ACC112 (cell line): ENCODE results near the gene C11orf98.

ENCODE experiments used
- H2AFZ ChIP-seq: fragments of 200-600 bp; sonication (generic); one replicate; pipeline ENCODE4 v1.6.0; 2017; ENCODE audit warnings: antibody characterized with exemption, low read length; ENCODE audit not compliant: unreplicated experiment
- H3K27ac ChIP-seq: fragments of 200-600 bp; sonication (generic); 2 replicates; pipeline ENCODE4 v1.5.1; 2014; ENCODE audit warnings: low read depth, mild to moderate bottlenecking, antibody characterized with exemption, low read length, moderate library complexity
- H3K27me3 ChIP-seq: fragments of 200-600 bp; sonication (generic); 2 replicates; pipeline ENCODE4 v1.6.1; 2014; ENCODE audit warnings: mild to moderate bottlenecking, antibody characterized with exemption, low read length, moderate library complexity, mixed read lengths; ENCODE audit not compliant: insufficient read depth
- H3K36me3 ChIP-seq: fragments of 200-600 bp; sonication (generic); 2 replicates; pipeline ENCODE4 v1.6.1; 2016; ENCODE audit warnings: mild to moderate bottlenecking, antibody characterized with exemption, low read length, moderate library complexity, mixed read lengths; ENCODE audit not compliant: insufficient read depth
- H3K4me1 ChIP-seq: fragments of 200-600 bp; sonication (generic); one replicate; pipeline ENCODE4 v1.6.1; 2016; ENCODE audit warnings: low read length, mixed read lengths; ENCODE audit not compliant: insufficient read depth, unreplicated experiment, control insufficient read depth
- H3K4me3 ChIP-seq: fragments of 200-600 bp; sonication (generic); 2 replicates; pipeline ENCODE4 v1.5.1; 2014; ENCODE audit warnings: mild to moderate bottlenecking, low read depth, low read length
- H3K79me2 ChIP-seq: fragments of 200-600 bp; sonication (generic); one replicate; pipeline ENCODE4 v1.6.0; 2016; ENCODE audit warnings: low read length; ENCODE audit not compliant: control insufficient read depth, unreplicated experiment, insufficient read depth

The C11orf98 gene

DNA sequence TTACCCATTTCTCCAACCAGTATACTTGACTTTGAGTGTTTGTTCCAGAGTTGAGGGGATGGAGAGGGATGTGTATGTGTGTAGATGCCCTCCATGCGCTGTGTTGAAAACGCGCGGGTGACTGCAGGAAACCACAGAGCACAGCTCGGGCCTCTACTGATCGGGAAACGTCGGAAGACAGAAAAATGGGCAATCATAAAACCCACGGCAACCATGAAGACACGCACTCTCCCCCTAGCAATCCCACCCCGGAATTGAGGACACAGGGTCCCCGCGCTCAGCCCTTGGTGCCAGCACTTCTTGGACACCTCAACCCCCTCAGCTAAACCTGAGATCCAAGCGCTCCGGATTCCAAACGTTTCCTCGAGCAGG is 6.2 kb upstream of the C11orf98 start:
- H3K79me2 ChIP-seq = peaks cover 34% of the 10 kb centered on the region
- H3K27ac ChIP-seq = peak overlapping the region; percentile 73
- H3K4me3 ChIP-seq = peak overlapping the region; percentile 84
- H3K4me1 ChIP-seq = peaks cover 35% of the 10 kb centered on the region
- H3K27me3 ChIP-seq = no peaks in the 10 kb centered on the region
- H3K36me3 ChIP-seq = peaks cover 12% of the 10 kb centered on the region; the same call in 1 of the 2 replicates
- peak overlapping the region; percentile 73 for H2AFZ ChIP-seq

DNA sequence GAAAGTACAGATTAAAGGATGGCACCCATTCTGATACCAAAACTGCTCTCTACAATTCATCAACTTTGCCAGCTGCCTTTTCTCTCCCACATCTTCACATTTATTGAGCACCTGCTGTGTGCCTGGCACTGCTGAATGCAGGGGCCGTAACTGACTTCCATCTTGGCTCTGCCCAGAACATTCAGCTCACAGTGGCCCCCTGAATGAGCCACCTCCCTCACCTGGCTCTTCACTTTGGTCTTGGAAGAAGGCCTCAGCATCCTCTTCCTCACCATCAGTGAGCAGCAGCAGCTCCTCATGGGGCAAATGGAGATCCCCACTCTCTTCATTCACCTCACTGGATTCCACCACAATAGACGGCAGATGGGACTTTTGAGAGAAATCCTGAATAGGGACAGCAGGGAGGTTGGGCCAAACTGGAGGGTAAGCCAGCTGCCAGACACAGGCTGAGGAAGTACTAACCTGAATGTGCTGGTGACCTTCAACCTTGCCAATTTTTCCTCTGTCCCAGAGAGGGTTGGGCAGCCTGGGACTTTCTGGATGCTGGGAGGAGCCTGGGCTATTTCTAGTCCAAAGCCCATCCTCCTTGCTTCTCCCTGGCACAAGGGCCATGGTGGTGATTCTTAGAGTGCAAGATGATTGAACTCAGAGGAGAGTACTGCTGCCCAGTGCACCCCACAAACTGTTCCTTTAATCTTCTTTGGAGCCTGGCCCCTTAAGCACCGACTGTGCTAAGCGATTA is 4.6 kb upstream of the C11orf98 start:
- Histone ChIP-seq H3K4me1 (peaks cover 36% of the 10 kb centered on the region), H3K79me2 (peaks cover 47% of the 10 kb centered on the region)

DNA sequence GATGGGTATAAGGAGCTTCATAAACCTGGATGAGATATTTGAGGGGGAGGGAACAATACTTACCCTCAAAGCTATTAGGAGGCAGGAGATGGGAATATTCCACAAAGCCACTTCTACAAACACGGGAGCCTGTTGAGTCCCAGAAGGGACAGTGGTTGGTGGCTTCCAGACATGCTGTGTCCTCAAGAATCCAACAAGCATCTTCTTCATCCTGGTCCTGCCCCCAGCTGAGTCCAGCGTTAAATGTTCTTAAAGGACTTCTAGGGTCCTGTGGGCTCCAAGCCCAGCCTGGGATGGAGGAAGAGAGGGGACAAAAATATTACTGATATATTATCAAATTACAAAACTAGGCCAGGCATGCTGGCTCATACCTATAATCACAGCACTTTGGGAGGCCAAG is 2.5 kb upstream of the C11orf98 start:
- H3K27ac ChIP-seq = 0 out of 2 replicates have a peak overlapping the region, but pooled peaks have one; percentile 10
- peaks cover 45% of the 10 kb centered on the region for H3K79me2 ChIP-seq
- H3K27me3 ChIP-seq = no peaks in the 10 kb centered on the region
- peaks cover 28% of the 10 kb centered on the region for H3K4me1 ChIP-seq
- peaks cover 15% of the 10 kb centered on the region; the same call in 1 of the 2 replicates for H3K36me3 ChIP-seq
- peak overlapping the region; percentile 99 for H3K4me3 ChIP-seq
- no peak overlapping the region for H2AFZ ChIP-seq

More for the DNA sequence above, 4.6 kb upstream of the C11orf98 start:
- Histone ChIP-seq H3K27ac (peak overlapping the region; percentile 19), H2AFZ (no peak overlapping the region), H3K4me3 (peak overlapping the region; percentile 11; the same call in 1 of the 2 replicates), H3K36me3 (peaks cover 12% of the 10 kb centered on the region; the same call in 1 of the 2 replicates), H3K27me3 (no peaks in the 10 kb centered on the region)

DNA sequence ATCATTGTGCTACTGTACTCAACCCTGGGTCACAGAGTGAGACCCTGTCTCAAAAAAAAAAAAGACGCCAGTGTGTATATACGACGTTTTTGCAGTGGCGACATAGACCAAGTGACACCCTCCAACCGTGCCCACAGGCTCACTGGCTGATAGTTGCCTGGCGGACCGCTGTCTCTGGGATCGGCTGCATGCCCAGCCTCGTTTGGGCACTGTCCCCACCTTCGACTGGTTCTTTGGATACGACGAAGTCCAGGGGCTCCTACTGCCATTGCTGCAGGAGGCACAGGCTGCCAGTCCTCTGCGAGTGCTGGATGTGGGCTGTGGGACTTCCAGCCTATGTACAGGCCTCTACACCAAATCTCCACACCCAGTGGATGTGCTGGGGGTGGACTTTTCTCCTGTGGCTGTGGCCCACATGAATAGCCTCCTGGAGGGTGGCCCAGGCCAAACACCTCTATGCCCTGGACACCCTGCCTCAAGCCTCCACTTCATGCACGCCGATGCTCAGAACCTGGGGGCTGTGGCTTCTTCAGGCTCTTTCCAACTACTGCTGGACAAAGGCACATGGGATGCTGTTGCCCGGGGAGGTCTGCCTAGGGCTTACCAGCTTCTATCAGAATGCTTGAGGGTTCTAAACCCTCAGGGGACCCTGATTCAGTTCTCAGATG is 1.4 kb upstream of the C11orf98 start:
- H2AFZ ChIP-seq = no peak overlapping the region
- H3K27ac ChIP-seq = peak overlapping the region; percentile 62; the same call in 1 of the 2 replicates
- peaks cover 15% of the 10 kb centered on the region; the same call in 1 of the 2 replicates for H3K36me3 ChIP-seq
- peaks cover 37% of the 10 kb centered on the region for H3K79me2 ChIP-seq
- H3K4me3 ChIP-seq = peak overlapping the region; percentile 99
- H3K4me1 ChIP-seq = peaks cover 26% of the 10 kb centered on the region
- no peaks in the 10 kb centered on the region for H3K27me3 ChIP-seq

DNA sequence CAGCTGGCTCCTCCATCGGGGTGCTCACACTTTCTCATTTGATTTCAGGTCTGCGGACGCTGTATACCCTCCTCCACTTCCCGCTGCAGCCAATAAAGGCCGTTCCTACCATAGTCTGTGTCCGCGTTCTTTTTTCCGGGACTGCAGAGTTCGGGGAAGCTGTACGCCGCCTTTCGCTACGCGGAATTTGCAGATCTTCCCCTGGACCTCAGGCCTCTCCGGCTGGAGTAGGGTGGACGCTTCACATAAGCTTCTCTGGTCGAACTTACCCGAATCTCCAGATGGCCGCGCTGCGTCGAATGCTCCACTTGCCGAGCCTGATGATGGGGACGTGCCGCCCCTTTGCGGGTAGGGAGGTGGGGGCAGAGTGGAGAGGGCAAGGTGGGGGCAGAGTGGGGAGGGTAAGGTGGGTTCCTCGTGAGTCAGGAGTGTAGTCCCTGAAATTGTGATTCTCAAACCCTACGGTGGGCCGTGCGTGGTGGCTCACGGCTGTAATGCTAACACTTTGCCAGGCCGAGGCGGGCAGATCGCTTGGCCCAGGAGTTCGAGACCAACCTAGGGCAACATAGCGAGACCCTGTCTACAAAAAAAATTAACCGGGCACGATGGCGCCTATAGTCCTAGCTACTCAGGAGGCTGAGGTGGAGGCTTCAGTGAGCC is 719 bp upstream of the C11orf98 start:
- Histone ChIP-seq H3K4me1 (peaks cover 26% of the 10 kb centered on the region), H2AFZ (no peak overlapping the region), H3K36me3 (peaks cover 15% of the 10 kb centered on the region; the same call in 1 of the 2 replicates)

DNA sequence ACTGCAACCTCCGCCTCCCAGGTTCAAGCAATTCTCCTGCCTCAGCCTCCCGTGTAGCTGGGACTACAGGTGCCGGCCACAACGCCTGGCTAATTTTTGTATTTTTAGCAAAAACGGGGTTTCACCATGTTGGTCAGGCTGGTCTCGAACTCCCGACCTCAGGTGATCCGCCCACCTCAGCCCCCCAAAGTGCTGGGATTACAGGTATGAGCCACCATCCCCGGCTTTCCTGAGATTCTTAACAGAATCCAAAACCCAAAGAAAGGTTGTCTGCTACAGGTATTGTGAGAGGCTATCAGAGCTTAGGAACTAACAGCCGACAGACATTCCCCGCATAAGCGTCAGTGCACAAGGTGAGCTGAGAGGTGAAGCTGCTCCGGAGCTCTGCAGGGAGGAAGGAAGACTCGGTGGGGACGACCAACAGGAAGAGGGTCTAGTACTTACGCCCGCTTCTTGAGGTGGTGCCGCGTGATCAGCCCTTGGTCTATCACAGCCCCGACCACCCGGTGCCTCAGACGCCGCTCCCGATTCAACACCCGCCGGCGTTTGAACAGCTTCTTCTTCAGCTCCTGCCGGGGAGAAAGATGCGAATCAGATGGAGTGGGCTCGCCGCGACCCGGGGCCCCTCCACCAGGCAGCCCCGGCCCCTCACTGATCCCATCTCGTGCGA is 470 bp downstream of the C11orf98 start:
- peaks cover 37% of the 10 kb centered on the region for H3K79me2 ChIP-seq
- H2AFZ ChIP-seq = peak overlapping the region; percentile 83
- no peaks in the 10 kb centered on the region for H3K27me3 ChIP-seq
- H3K4me1 ChIP-seq = peaks cover 19% of the 10 kb centered on the region
- peak overlapping the region; percentile 99 for H3K4me3 ChIP-seq
- H3K36me3 ChIP-seq = peaks cover 15% of the 10 kb centered on the region; the same call in 1 of the 2 replicates
- peak overlapping the region; percentile 42 for H3K27ac ChIP-seq

More for the DNA sequence above, 719 bp upstream of the C11orf98 start:
- no peaks in the 10 kb centered on the region for H3K27me3 ChIP-seq
- peak overlapping the region; percentile 62 for H3K27ac ChIP-seq
- peak overlapping the region; percentile 99 for H3K4me3 ChIP-seq
- H3K79me2 ChIP-seq = peaks cover 37% of the 10 kb centered on the region

DNA sequence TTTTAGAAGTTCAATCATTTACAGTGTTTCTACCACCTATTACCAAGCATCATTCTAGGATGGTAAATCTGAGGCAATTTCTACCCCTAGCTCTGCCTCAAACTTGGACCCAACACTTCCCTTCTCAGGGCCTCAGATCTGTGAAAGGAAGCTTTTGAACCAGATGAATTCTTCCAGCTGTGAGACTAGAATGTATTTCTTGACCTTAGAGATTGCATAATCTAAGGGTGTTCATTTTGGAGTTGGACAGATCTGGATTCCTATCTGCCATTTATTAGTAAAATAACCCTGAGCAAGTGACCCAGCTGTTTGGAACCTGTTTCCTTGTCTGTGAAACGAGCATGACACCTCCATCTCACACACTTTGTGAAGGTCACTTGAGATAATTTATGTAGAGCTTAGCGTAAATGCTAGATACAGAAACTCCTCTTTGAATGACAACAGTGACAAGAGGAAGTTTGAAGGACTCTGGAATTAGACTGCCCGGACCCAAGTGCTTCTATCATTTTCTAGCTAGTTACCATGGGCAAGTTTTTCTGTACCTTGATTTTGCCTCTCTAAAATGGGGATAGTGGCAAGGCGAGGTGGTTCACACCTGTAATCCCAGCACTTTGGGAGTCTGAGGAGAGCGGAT is 8.1 kb downstream of the C11orf98 start:
- H3K27me3 ChIP-seq = no peaks in the 10 kb centered on the region
- no peak overlapping the region for H3K4me3 ChIP-seq
- no peak overlapping the region for H2AFZ ChIP-seq
- no peaks in the 10 kb centered on the region for H3K4me1 ChIP-seq
- H3K27ac ChIP-seq = no peak overlapping the region
- peaks cover 11% of the 10 kb centered on the region for H3K79me2 ChIP-seq
- no peaks in the 10 kb centered on the region for H3K36me3 ChIP-seq

DNA sequence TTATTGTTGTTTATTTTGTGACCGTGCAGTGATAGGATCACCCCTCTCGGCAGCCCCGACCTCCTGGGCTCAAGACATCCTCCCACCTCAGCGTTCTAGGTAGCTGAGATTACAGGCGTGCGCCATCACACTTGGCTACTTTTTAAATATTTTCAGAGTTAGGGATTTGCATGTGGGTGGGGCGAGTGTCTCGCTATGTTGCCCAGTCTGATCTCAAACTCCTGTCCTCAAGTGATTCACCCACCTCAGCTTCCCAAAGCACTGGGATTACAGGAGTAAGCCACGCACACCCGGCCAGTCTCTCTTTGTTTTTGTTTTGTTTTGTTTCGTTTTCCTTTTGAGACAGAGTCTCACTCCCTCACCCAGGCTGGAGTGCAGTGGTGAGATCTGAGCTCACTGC is 10.7 kb downstream of the C11orf98 start:
- Histone ChIP-seq H3K27me3 (no peaks in the 10 kb centered on the region), H3K36me3 (no peaks in the 10 kb centered on the region), H3K4me3 (no peak overlapping the region), H3K27ac (no peak overlapping the region), H3K4me1 (no peaks in the 10 kb centered on the region), H2AFZ (no peak overlapping the region), H3K79me2 (peaks cover 23% of the 10 kb centered on the region)

DNA sequence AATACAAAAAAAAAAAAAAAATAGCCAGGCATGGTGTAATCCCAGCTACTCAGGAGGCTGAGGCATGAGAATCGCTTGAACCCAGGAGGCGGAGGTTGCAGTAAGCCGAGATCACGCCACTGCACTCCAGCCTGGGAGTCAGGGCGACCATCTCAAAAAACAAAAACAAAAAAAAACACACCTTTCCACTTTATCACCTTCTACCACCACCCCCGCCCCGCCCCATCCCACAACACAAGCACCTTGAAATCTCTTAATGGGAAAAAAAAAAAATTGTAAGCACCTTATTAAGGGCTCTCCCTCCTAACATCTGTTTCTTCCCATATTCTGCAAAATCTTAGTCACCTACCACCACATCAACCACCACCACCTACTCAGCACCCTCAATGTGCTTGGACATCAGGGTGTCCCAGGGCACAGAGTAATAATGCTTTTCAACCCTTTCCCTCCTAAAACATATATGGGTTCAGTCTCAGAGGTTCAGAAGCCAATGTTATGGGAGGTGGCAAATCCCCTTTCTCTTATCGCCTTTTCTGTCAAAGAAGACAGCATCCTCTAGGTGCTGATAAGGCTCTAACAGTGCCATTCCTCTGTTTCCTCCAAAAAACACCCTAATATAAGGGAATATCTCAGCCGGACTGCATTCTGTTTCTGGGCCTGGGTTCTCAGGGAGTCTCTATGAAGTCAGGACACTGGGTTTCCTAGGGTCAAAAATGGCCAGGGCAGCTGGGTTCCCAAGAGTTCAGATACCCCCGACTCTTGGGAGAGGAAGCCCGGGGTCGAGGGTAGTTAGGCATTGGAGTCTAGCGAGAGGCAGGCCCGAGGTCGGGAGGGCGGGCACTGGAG is 12.6 kb downstream of the C11orf98 start:
- Histone ChIP-seq H2AFZ (peak overlapping the region; percentile 83), H3K4me1 (no peaks in the 10 kb centered on the region), H3K27ac (peak overlapping the region; percentile 68), H3K36me3 (no peaks in the 10 kb centered on the region), H3K4me3 (peak overlapping the region; percentile 96), H3K27me3 (no peaks in the 10 kb centered on the region), H3K79me2 (peaks cover 23% of the 10 kb centered on the region)
